HG03469 (cell line): ENCODE results near the gene FAM78A.

Source experiments
- ATAC-seq: cut with Tn5 transposase; IDR thresholded peaks from one replicate; pipeline ENCODE4 v1.9.1; 2021; ENCODE audit warnings: mild to moderate bottlenecking, moderate library complexity, moderate number of reproducible peaks; ENCODE audit not compliant: unreplicated experiment

FAM78A gene

DNA sequence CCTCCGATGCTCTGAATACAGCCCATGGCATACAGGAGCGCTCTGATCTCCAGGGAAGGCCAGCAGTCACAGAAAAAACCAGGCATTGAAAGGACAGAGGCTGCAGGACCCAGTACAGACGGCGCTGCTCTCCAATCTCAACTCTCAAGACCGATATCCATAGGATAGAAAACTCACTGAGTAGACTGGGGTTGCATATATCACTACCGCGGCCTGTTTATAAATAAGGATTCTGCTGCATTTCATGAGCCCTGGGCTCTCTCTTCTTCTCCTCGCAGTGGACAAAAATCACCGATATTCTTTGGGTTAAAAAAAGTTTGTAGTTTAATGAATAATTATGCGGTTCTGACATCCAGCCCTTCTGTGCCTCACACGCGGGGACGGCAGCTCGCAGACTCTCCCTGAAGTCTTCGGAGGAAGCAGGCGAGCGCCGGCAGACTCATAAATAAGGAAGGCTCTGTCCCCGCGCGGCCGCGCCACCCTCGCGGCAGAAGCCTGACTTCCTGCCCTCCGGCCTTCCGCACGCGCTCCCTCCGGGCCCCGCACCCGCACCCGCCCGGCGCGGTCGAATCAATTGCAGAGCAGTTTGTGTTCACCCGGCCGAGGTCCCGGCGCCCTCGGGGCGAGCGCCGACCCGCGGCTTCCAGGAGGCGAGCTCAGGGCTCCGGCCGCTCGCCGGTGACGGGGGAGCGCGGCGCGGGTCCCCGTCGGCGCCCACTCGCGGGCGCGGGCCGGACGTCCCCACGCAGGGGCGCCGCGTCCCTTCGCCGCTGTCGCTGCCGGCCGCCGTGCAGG is at the start of gene FAM78A:
TSS of gene FAM78A (minus strand) at position 417 of the 795 bp plus-strand sequence. CDS start at position 86, 331 bp downstream.
- ATAC-seq = no peak

GRCh38 chr9:131324736-131325679 is 48.7 kb upstream of the FAM78A start:
- no peak for ATAC-seq

GRCh38 chr9:131323629-131324028 is 47.3 kb upstream of the FAM78A start:
- no peak for ATAC-seq

DNA sequence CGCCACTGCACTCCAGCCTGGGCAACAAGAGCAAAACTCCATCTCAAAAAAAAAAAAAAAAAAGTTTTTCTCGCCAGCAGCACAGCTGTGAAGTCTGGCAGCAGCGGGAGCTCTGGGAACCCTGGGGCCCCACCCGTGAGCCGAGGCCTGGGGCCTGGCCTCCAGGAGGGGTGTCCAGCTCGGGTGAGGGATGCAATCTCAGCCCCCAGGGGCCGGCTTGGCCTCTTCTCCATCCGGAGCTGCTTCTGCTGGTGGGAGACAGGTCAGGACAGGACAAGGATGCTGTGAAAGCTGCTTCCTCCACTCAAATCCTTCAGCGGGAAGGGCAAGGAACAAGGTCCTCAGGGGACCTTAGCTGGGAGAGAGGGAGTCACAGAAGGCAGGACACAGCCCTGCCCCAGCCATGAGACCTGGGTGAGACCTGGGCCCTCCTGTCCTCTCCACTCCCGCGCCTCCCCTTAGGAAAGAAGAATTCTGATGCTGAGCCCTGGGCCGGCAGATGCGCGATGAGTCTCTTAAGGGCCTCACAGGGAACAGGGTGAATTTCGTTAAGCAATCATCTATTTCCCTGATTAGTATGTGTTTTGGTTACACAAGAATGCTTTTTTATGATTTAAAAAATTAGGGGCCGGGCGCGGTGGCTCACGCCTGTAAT is 43.8 kb upstream of the FAM78A start:
- no peak for ATAC-seq

DNA sequence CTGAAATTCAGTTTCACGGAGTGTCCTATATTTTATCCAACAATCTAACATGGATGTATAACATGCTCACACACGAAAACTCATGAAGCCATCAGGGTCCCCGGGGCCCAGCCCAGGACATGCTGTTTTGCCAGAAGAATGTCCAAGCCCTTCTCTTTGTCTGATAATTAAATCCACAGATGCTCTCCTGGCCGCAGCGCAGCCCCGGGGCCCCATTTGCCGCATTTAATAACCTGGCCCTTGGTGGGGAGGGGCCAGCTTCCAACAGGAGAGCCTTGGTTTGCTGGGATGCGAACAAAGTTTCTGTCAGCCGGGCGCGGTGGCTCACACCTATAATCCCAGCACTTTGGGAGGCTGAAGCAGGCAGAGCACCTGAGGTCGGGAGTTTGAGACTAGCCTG is 43.2 kb upstream of the FAM78A start:
- no peak for ATAC-seq

GRCh38 chr9:131318231-131319085 is 42.1 kb upstream of the FAM78A start:
- ATAC-seq = no peak

DNA sequence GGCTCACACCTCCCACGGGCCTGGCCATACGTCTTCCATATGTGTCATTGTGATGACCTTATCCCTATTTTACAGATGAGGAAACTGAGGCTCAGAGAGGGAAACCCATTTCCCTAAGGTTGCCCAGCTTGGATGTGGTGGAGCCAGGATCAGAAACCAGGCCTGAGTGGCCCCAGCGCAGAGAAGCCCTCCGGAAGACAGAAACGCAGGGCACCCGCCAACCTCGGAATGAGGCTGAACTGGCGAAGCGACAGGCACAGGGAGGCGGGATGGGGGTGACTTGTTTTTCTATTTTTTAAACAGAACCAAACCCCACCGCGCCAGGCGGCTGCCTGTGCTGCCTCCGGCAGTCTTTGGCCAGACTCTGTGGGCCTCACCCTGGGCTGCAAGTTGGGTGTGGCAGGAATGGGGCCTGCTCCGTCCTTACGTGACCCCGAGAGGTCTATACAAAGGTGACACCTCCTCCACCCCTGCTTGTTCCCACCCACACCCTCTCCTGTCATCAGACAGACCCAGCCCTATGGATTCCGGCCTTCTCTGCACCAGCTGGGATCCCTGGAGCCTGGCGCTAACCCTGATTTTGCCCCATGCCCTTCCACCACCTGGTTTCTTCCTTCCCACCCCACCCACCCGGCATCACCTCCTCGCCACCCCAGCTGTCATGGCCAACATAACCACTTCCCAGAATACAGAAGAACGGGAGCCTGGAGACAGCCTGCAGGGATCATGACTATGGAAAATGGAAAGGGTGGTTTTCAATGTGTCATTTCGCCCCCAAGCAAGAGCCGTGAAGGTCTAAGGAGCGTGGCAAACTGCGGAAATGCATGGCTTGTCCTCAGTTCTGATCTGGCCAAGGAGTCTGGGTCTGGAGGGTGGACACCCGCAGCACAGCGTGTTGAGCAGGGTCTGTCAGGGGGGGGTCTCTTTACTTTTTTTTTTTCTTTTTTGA is 36.8 kb upstream of the FAM78A start:
- ATAC-seq = no peak

- no peak for ATAC-seq
Measured at GRCh38 chr9:131312246-131312645, 35.9 kb upstream of the FAM78A start.

GRCh38 chr9:131310833-131311554 is 34.7 kb upstream of the FAM78A start:
- ATAC-seq = no peak

DNA sequence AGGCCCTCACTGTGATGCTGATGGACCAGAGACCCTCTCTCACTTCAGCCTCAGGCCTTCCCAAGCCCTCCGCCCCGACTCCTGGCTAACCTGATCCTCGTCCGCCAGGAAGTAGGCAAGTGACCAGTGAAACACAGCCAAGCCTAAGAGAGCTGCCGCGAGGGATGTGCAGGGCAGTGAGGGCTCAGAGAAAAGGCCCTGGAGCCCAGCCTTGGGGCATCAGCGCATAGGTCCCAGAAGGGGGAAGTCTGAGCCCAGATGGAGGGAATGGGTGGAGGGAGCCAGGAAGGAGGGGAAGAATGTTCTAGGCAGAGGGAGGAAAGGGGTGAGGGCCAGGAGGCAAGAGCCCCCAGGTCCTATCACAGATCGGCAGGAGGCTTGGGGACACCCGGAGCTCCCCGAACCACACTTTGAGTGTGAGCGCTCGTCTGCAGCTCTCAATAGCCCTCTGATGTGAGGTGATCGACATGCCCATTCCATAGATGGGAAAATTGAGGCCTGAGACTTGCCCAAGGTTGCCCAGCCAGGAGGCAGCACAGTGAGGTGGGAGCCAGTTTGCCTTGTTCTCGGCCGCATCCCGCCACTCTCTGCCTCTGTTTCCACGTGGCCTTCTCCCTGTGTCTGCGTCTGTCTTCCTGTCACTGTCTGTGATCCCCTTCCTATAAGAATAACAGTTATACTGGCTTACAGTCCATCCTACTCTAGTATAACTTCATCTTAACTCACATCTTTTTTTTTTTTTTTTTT is 33.4 kb upstream of the FAM78A start:
- ATAC-seq = no peak

DNA sequence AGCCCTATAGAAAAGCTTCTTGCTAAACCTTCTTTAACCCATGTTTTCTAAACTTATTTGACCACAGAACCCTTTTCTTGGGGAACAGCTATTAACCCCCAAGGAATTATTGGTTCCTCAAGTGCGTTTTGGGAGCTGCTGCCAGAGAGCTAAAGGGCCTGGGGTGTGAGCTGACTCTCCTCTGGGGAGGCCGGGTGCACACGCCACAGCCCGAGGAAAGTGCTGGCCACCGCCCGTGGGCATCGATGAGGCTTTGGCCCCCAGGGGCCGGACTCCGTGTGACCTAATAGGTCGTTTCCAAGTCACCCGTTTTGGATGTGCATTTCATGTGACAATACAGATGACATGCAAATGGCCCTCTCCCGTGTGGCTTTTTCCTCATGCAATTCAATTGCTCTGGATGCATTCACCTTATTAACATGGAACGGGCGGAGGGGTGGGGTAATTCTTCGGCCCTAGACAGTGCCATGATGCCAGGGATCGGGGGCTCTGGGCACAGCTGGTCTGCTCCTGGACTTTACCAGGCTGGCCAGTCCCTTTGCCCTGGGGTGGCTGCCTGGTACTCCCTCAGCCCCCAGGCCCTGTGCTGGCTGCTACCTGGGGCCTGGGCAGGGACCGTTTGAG is 32.7 kb upstream of the FAM78A start:
- ATAC-seq = no peak

GRCh38 chr9:131308452-131308851 is 32.1 kb upstream of the FAM78A start:
- ATAC-seq = no peak

DNA sequence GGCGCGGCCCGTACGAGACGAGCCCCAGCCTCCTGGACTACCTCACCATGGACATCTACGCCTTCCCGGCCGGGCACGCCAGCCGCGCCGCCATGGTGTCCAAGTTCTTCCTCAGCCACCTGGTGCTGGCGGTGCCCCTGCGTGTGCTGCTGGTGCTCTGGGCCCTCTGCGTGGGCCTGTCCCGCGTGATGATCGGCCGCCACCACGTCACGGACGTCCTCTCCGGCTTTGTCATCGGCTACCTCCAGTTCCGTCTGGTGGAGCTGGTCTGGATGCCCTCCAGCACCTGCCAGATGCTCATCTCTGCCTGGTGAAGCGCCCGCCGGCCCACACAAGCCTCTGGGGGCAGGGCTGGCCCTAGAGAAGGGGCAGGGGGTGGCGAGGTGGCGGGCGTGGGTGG is 31.7 kb upstream of the FAM78A start:
- ATAC-seq = no peak

GRCh38 chr9:131306397-131307004 is 30.2 kb upstream of the FAM78A start:
- ATAC-seq = no peak

GRCh38 chr9:131304676-131305355 is 28.5 kb upstream of the FAM78A start:
- no peak for ATAC-seq
